Loucy (cell line): ENCODE results near the gene EPHB1.

ENCODE experiments used
- H2AFZ ChIP-seq: fragments of 200-600 bp; sonication (generic); 2 replicates; pipeline ENCODE4 v1.6.0; 2016; ENCODE audit warnings: antibody characterized with exemption, mild to moderate bottlenecking, low read length, moderate library complexity
- H3F3A ChIP-seq: fragments of 200-600 bp; 2 replicates; pipeline ENCODE4 v1.6.0; 2016; ENCODE audit warnings: antibody characterized with exemption, low read depth, mild to moderate bottlenecking
- H3K27me3 ChIP-seq: fragments of 200-600 bp; sonication (generic); 2 replicates; pipeline ENCODE4 v1.6.1; 2014; ENCODE audit warnings: low read length, mild to moderate bottlenecking; ENCODE audit not compliant: insufficient read depth, poor library complexity, severe bottlenecking
- H3K36me3 ChIP-seq: fragments of 200-600 bp; sonication (generic); 2 replicates; pipeline ENCODE4 v1.6.1; 2016; ENCODE audit warnings: low read length; ENCODE audit not compliant: insufficient read depth
- H3K4me1 ChIP-seq: fragments of 200-600 bp; sonication (generic); 2 replicates; pipeline ENCODE4 v1.5.1; 2014; ENCODE audit warnings: low read length, mild to moderate bottlenecking; ENCODE audit not compliant: insufficient read depth, poor library complexity, severe bottlenecking
- H3K4me2 ChIP-seq: fragments of 200-600 bp; sonication (generic); 2 replicates; pipeline ENCODE4 v1.6.0; 2014; ENCODE audit warnings: antibody characterized with exemption, low read length, low read depth, mild to moderate bottlenecking; ENCODE audit not compliant: poor library complexity, severe bottlenecking
- H3K4me3 ChIP-seq: fragments of 200-600 bp; sonication (generic); 2 replicates; pipeline ENCODE4 v1.5.1; 2014; ENCODE audit warnings: low read length, mild to moderate bottlenecking, mixed read lengths; ENCODE audit not compliant: poor library complexity, severe bottlenecking
- H3K79me2 ChIP-seq: fragments of 200-600 bp; sonication (generic); 2 replicates; pipeline ENCODE4 v1.6.1; 2014; ENCODE audit warnings: low read length; ENCODE audit not compliant: insufficient read depth
- H3K9ac ChIP-seq: fragments of 200-600 bp; sonication (generic); 2 replicates; pipeline ENCODE4 v1.6.0; 2014; ENCODE audit warnings: mild to moderate bottlenecking, low read depth, low read length, moderate library complexity; ENCODE audit not compliant: poor library complexity, severe bottlenecking
- H3K9me2 ChIP-seq: fragments of 200-600 bp; sonication (generic); replicated peaks from 2 replicates; pipeline ENCODE4 v1.6.1; 2016; ENCODE audit warnings: low read depth, low read length, mixed read lengths
- H3K9me3 ChIP-seq: fragments of 200-600 bp; sonication (generic); 2 replicates; pipeline ENCODE4 v1.6.1; 2014; ENCODE audit warnings: mild to moderate bottlenecking, antibody characterized with exemption, low read length, low read depth; ENCODE audit not compliant: insufficient read depth
- H4K20me1 ChIP-seq: fragments of 200-600 bp; sonication (generic); 2 replicates; pipeline ENCODE4 v1.6.0; 2014; ENCODE audit warnings: antibody characterized with exemption, low read length, mild to moderate bottlenecking; ENCODE audit not compliant: insufficient read depth, poor library complexity, severe bottlenecking
- EZH2phosphoT487 ChIP-seq: fragments of 200-600 bp; IDR thresholded peaks from 2 replicates; pipeline ENCODE4 v1.6.1; 2018; ENCODE audit warnings: antibody characterized with exemption, mild to moderate bottlenecking, moderate library complexity, borderline replicate concordance
- TF ChIP-seq, protein P1 (sequence below): fragments of 200-600 bp; sonication (generic); conservative IDR thresholded peaks from 2 replicates; pipeline ENCODE4 v1.5.1; 2014; ENCODE audit warnings: mild to moderate bottlenecking, antibody characterized with exemption, low read length

Gene EPHB1

DNA sequence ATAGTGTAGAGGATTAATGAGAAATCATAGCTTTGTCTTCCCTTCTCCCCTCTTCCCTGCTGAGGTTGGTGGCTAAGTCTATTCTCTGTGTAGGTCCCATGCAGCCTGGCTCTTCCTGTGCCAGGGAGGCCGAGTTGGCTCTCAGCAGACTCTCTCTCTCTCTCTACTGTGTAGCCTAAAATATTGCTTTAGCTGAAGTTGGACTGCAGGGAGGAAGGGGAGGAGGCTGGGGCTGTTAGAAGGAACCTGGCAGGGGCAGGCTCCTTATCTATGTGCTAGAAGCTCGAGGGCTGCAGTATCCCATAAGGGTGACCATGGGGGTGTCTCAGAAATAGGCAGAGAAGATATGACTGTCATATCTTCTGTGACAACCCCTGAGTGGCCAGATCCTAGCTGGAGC, 160.8 kb downstream of the EPHB1 start:
- Histone ChIP-seq H3K4me1 (no peaks in the 10 kb centered on the region), H3K4me3 (no peak overlapping the region)

DNA sequence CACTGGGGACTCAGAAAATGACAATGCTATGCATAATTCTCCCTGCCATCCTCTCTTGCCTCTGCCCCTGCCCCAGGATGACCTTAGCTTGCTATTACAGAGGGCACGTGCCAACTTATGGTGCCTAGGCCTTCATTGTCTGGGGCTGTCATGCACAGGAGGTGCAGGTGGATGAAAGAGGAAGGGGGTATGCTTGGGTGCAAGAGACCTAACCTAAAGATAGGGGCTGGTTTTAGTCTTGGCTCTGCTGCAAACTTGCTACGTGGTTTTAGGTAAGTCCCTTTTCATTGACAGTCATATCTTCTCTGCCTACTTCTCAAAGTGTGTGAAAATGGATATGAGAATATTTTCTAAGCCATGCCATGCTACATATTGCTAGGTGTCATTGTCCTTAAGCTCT, 161.3 kb downstream of the EPHB1 start:
- Histone ChIP-seq H3K4me1 (no peaks in the 10 kb centered on the region), H3K9me2 (no peaks in the 10 kb centered on the region), H3K79me2 (no peaks in the 10 kb centered on the region), H3K9ac (no peak overlapping the region), H3K9me3 (0 out of 2 replicates have a peak, but pooled peaks cover 3% of the 10 kb centered on the region), H2AFZ (no peak overlapping the region), H3K4me2 (no peak overlapping the region), H3F3A (no peaks in the 10 kb centered on the region), H3K27me3 (no peaks in the 10 kb centered on the region), H3K36me3 (no peaks in the 10 kb centered on the region), H4K20me1 (no peaks in the 10 kb centered on the region), H3K4me3 (no peak overlapping the region)
- TF ChIP-seq, protein P1, sequence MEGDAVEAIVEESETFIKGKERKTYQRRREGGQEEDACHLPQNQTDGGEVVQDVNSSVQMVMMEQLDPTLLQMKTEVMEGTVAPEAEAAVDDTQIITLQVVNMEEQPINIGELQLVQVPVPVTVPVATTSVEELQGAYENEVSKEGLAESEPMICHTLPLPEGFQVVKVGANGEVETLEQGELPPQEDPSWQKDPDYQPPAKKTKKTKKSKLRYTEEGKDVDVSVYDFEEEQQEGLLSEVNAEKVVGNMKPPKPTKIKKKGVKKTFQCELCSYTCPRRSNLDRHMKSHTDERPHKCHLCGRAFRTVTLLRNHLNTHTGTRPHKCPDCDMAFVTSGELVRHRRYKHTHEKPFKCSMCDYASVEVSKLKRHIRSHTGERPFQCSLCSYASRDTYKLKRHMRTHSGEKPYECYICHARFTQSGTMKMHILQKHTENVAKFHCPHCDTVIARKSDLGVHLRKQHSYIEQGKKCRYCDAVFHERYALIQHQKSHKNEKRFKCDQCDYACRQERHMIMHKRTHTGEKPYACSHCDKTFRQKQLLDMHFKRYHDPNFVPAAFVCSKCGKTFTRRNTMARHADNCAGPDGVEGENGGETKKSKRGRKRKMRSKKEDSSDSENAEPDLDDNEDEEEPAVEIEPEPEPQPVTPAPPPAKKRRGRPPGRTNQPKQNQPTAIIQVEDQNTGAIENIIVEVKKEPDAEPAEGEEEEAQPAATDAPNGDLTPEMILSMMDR, result no peak
- no peak for TF ChIP-seq EZH2phosphoT487

More for the DNA sequence above, 160.8 kb downstream of the EPHB1 start:
- Histone ChIP-seq H3K9ac (no peak overlapping the region), H2AFZ (no peak overlapping the region), H3F3A (no peaks in the 10 kb centered on the region), H3K4me2 (no peak overlapping the region), H3K9me3 (peaks cover 4% of the 10 kb centered on the region; the same call in 1 of the 2 replicates), H3K36me3 (no peaks in the 10 kb centered on the region), H3K79me2 (no peaks in the 10 kb centered on the region), H3K27me3 (no peaks in the 10 kb centered on the region), H4K20me1 (no peaks in the 10 kb centered on the region), H3K9me2 (no peaks in the 10 kb centered on the region)
- TF ChIP-seq, protein P1, result no peak
- no peak for TF ChIP-seq EZH2phosphoT487

DNA sequence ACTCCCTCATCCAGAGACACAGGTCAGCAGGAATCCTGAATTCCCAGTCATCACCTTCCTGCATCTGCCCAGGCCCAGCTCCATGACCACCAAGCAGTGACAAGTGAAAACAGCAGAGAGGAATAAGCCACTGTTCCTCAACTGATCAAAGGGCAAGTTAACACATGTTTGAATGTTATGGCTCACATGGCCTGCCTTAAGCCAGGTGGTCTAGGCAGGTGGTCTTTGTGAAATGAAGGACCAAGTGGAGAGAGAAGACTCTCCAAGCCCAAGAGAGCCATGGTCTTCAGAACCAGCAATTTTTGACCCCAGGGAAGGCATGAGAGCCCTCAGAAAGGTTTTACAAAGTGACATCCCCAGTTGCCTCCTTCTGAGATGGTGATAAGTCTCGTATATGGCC, 161.8 kb downstream of the EPHB1 start:
- Histone ChIP-seq H3K4me2 (no peak overlapping the region), H3K9me3 (no peaks in the 10 kb centered on the region), H3K36me3 (no peaks in the 10 kb centered on the region), H3K4me3 (no peak overlapping the region), H3K27me3 (no peaks in the 10 kb centered on the region), H2AFZ (no peak overlapping the region), H4K20me1 (no peaks in the 10 kb centered on the region), H3K79me2 (no peaks in the 10 kb centered on the region), H3K9me2 (no peaks in the 10 kb centered on the region), H3F3A (no peaks in the 10 kb centered on the region), H3K4me1 (no peaks in the 10 kb centered on the region), H3K9ac (no peak overlapping the region)
- TF ChIP-seq, protein P1, result no peak
- no peak for TF ChIP-seq EZH2phosphoT487
